HepG2 (cell line): ENCODE measurements around the gene CTU2. TPM values are rescaled to one million over a fixed set of nuclear protein-coding genes. Genes with fewer than 3 reads are reported as not detected.
A peak's percentile ranks its signal among the peaks of the same experiment; 100 is the strongest.

Source experiments
- AGO2 ChIP-seq: fragments of 200-400 bp; formaldehyde crosslinking; optimal IDR thresholded peaks from 2 replicates; pipeline ENCODE3; 2017; ENCODE audit warnings: mild to moderate bottlenecking, low read depth, low read length, moderate library complexity
- IRX3 ChIP-seq: sonication (generic); formaldehyde crosslinking; IDR thresholded peaks from 2 replicates; pipeline ENCODE4 v1.8.1; 2023; ENCODE audit warnings: mild to moderate bottlenecking, low read depth, missing genetic modification reagents, borderline replicate concordance
- ZBTB40 ChIP-seq, 2 experiments: fragments of 450-650 bp in 1 of 2; sonication (generic) in 1 of 2; formaldehyde crosslinking in 1 of 2; IDR thresholded peaks; 2 replicates each; pipeline versions ENCODE4 v1.6.1 to v1.8.0; 2016 to 2022; ENCODE audit warnings: antibody characterized with exemption in 1 of 2, mild to moderate bottlenecking in 1 of 2, missing genetic modification reagents in 1 of 2
- ZNF256 ChIP-seq: sonication (generic); formaldehyde crosslinking; conservative IDR thresholded peaks from 2 replicates; pipeline ENCODE4 v1.4.0; 2020; ENCODE audit warnings: missing genetic modification reagents
- ZNF335 ChIP-seq: sonication (generic); formaldehyde crosslinking; IDR thresholded peaks from 2 replicates; pipeline ENCODE4 v1.4.0; 2020; ENCODE audit warnings: missing genetic modification reagents
- ZNF724P ChIP-seq: sonication (generic); formaldehyde crosslinking; IDR thresholded peaks from 2 replicates; pipeline ENCODE4 v1.8.0; 2022; ENCODE audit warnings: missing genetic modification reagents, borderline replicate concordance
- ZNF746 ChIP-seq: sonication (generic); formaldehyde crosslinking; IDR thresholded peaks from 2 replicates; pipeline ENCODE4 v1.8.0; 2022; ENCODE audit warnings: mild to moderate bottlenecking, missing genetic modification reagents
- polyA plus RNA-seq, 8 experiments: library from polyadenylated mRNA; depleted of rRNA in 3 of 8; stranded (reverse) in 7 of 8; unstranded in 1 of 8; fragments of >200 nt; fragmentation: Illumina TruSeq in 4 of 8; extraction: Trizol in 4 of 8; gene quantifications; 2 replicates each; pipeline versions ENCODE4 v1.2.1 to v1.2.3, GENCODE V29; 2011 to 2016; ENCODE audit warnings: low read depth in 4 of 8, missing spikeins in 1 of 8, mixed read lengths in 1 of 8; ENCODE audit not compliant: insufficient read depth in 1 of 8
- total RNA-seq, 5 experiments: library from RNA; depleted of rRNA; stranded (reverse); fragments of >200 nt; fragmentation: Illumina TruSeq; extraction: Trizol; gene quantifications; 2 replicates each; pipeline ENCODE4 v1.2.3, GENCODE V29; 2016; ENCODE audit warnings: low read depth in 1 of 5

The CTU2 gene
- total and polyA plus RNA-seq, 2 of the 13 experiments (the other 11 are each of a cell fraction or from before 2014, with no cell fraction given): 13.3 to 21.9 TPM

- no peak for TF ChIP-seq ZNF256 (CRISPR knock-in tag)
- no peak for TF ChIP-seq ZNF724P (CRISPR knock-in tag)
- TF ChIP-seq ZNF335: no peak
- no peak for TF ChIP-seq ZNF746 (CRISPR knock-in tag)
- no peak for TF ChIP-seq ZBTB40 (IDR thresholded peaks at IDR 0.05)
- TF ChIP-seq ZBTB40 (CRISPR knock-in tag; IDR thresholded peaks at IDR 0.05): no peak
- peak; percentile 79 for TF ChIP-seq AGO2
- TF ChIP-seq IRX3 (CRISPR knock-in tag): no peak
Measured at GRCh38 chr16:88719933-88720296, 13.6 kb downstream of the CTU2 start (continued).
